PC-9 (cell line): ENCODE results near the gene PPIE. TPM values are rescaled to one million over a fixed set of nuclear protein-coding genes. Genes with fewer than 3 reads are reported as not detected.
"Not testable (repeated sequence)": the region's sequence is repeated elsewhere in the genome, so short reads cannot be mapped to it uniquely, and the experiment has no call there.

Experiments
- BruUV-seq: library from RNA; stranded (reverse); fragments of 400-500 nt; replicated peaks from 2 replicates; lab custom pipeline; 2021; lab: Mats Ljungman, UMichigan
- CTCF ChIA-PET: fragments of 300-600 bp; sonication (Branson Sonifier 250); formaldehyde crosslinking; loops from one replicate; lab custom pipeline; 2022; ENCODE audit warnings: antibody characterized with exemption; lab: Charles Lee
- POLR2A ChIA-PET: fragments of 300-600 bp; sonication (Branson Sonifier 250); formaldehyde crosslinking; loops from one replicate; lab custom pipeline; 2022; ENCODE audit warnings: antibody characterized with exemption; ENCODE audit not compliant: unreplicated experiment; lab: Charles Lee
- DNase-seq, 2 experiments: peaks; one replicate each; pipeline versions ENCODE4 v3.0.0 to v3.0.0-alpha.2; 2015 to 2022; ENCODE audit warnings: mixed read lengths in 1 of 2
- H2AFZ ChIP-seq: fragments of 200-600 bp; sonication (generic); 2 replicates; pipeline ENCODE4 v1.8.1; 2017; ENCODE audit warnings: antibody characterized with exemption
- H3F3A ChIP-seq: fragments of 200-600 bp; sonication (generic); 2 replicates; pipeline ENCODE4 v1.8.1; 2017; ENCODE audit warnings: antibody characterized with exemption, mild to moderate bottlenecking, low read depth; ENCODE audit not compliant: insufficient read depth
- H3K27ac ChIP-seq: fragments of 200-600 bp; sonication (generic); 2 replicates; pipeline ENCODE4 v1.6.1; 2016; ENCODE audit warnings: mixed run types
- H3K27me3 ChIP-seq: fragments of 200-600 bp; sonication (generic); 2 replicates; pipeline ENCODE4 v1.6.1; 2016; ENCODE audit warnings: low read depth, mixed run types; ENCODE audit not compliant: insufficient read depth
- H3K36me3 ChIP-seq: fragments of 200-600 bp; sonication (generic); 2 replicates; pipeline ENCODE4 v1.6.1; 2016; ENCODE audit warnings: low read depth, mixed run types
- H3K4me1 ChIP-seq: fragments of 200-600 bp; sonication (generic); replicated peaks from 2 replicates; pipeline ENCODE4 v1.6.1; 2016; ENCODE audit warnings: mixed run types; ENCODE audit not compliant: insufficient read depth
- H3K4me2 ChIP-seq: fragments of 200-600 bp; sonication (generic); 2 replicates; pipeline ENCODE4 v1.6.1; 2017; ENCODE audit warnings: mixed run types
- H3K4me3 ChIP-seq: fragments of 200-600 bp; sonication (generic); 2 replicates; pipeline ENCODE4 v1.6.1; 2016; ENCODE audit warnings: mixed run types
- H3K79me2 ChIP-seq: fragments of 200-600 bp; sonication (generic); 2 replicates; pipeline ENCODE4 v1.6.1; 2017; ENCODE audit warnings: low read depth, mixed run types
- H3K9me2 ChIP-seq: fragments of 200-600 bp; sonication (generic); 2 replicates; pipeline ENCODE4 v1.8.1; 2017; ENCODE audit warnings: mild to moderate bottlenecking; ENCODE audit not compliant: insufficient read depth
- H3K9me3 ChIP-seq: fragments of 200-600 bp; sonication (generic); 2 replicates; pipeline ENCODE4 v1.8.1; 2016; ENCODE audit warnings: low read depth; ENCODE audit not compliant: insufficient read depth
- H4K20me1 ChIP-seq: fragments of 200-600 bp; sonication (generic); 2 replicates; pipeline ENCODE4 v1.8.1; 2017; ENCODE audit not compliant: insufficient read depth
- CTCF ChIP-seq: fragments of 200-600 bp; sonication (generic); conservative IDR thresholded peaks from 2 replicates; pipeline ENCODE4 v1.6.1; 2017; ENCODE audit warnings: mixed run types, antibody characterized with exemption, mild to moderate bottlenecking, moderate library complexity
- EZH2 ChIP-seq: fragments of 200-600 bp; sonication (generic); IDR thresholded peaks from 2 replicates; pipeline ENCODE4 v1.8.0; 2017; ENCODE audit warnings: antibody characterized with exemption, low read depth
- intact Hi-C: fragments of 100-400 bp; cut with micrococcal nuclease; formaldehyde crosslinking; loops from one replicate; pipeline ENCODE4 v1.10.0; 2022; ENCODE audit not compliant: unreplicated experiment
- total RNA-seq: library from RNA; stranded (reverse); gene quantifications from 2 replicates; pipeline ENCODE4 v1.2.3, GENCODE V29; 2021

PPIE gene
- total RNA-seq, 1 experiment from 2014 or later, result 81.1 TPM

DNA sequence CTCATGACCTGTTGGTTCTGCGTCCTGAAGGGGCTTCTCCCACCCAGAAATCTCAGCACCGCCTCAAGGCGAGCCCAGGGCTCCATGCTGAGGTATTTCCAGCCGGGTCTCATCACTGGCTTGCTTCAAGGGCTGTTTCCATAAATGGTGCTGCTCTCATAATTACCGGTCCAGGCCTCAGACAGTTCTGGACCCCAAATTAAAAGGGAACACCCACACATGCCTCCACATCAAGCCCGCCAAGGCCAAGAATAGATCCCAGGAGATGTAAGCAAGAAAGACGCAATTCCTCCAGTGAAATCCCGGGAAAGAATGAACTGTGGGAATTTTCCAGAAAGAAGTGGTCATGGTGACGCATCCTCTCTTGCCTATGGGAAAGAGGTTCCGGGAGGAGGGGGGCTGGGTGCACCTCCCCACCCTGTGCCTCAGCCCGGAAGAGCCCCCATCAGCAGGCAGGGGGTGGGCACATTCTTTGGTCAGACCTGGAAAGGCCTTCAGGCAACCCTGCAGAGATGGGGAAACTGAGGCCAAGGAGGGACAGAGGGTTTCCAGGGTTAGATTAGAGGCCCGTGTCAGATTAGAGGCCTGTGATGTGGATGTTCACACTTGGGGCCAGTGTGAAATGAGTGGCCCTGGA is 39.9 kb downstream of the PPIE start:
- H2AFZ ChIP-seq, H3K36me3 ChIP-seq, intact Hi-C loops, H3K9me2 ChIP-seq, H3F3A ChIP-seq, CTCF ChIA-PET, H3K9me3 ChIP-seq, POLR2A ChIA-PET, H3K79me2 ChIP-seq, H3K4me1 ChIP-seq, H3K27ac ChIP-seq, H3K27me3 ChIP-seq, BruUV-seq, H3K4me3 ChIP-seq, H4K20me1 ChIP-seq, H3K4me2 ChIP-seq, DNase-seq: not testable (repeated sequence)

GRCh38 chr1:39779137-39779536 is 40.5 kb downstream of the PPIE start:
- no peak overlapping the region for H3K27ac ChIP-seq
- H3F3A ChIP-seq, result no peaks in the 10 kb centered on the region
- intact Hi-C loops, result no loop called here
- H3K4me2 ChIP-seq, result no peak overlapping the region
- no peaks in the 10 kb centered on the region for H3K9me2 ChIP-seq
- H3K27me3 ChIP-seq, result no peaks in the 10 kb centered on the region
- no peak for DNase-seq
- H3K36me3 ChIP-seq, result no peaks in the 10 kb centered on the region
- ChIA-PET POLR2A (no interaction called here), CTCF (no interaction called here)
- TF ChIP-seq CTCF (no peak), EZH2 (no peak)
- no peak overlapping the region for H2AFZ ChIP-seq
- H4K20me1 ChIP-seq, result no peaks in the 10 kb centered on the region
- no peaks in the 10 kb centered on the region for H3K79me2 ChIP-seq
- no peaks in the 10 kb centered on the region for H3K9me3 ChIP-seq
- H3K4me3 ChIP-seq, result no peak overlapping the region
- no TSS peak for BruUV-seq
- no peaks in the 10 kb centered on the region for H3K4me1 ChIP-seq

DNA sequence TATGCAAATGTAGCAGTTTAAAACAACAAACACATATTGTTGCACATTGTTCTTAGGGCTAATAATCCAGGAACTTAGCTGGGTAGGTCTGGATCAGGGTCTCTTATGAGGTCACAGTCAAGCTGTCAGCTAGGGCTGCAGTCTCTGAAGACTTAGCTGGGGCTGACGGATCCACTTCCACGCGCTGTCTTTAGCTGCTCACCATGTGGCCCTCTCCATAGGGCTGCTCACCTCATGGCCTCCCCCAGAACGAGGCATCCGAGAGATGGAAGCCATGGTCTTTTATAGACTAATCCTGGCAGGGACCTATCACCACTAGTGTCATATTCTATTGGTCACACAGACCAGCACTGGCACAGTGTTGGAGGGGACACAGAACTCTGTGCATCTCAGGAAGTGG is 41.1 kb downstream of the PPIE start:
- no peaks in the 10 kb centered on the region for H3K9me2 ChIP-seq
- H3K9me3 ChIP-seq, result no peaks in the 10 kb centered on the region
- ChIA-PET CTCF (no interaction called here), POLR2A (no interaction called here)
- no peaks in the 10 kb centered on the region for H3K27me3 ChIP-seq
- no peak overlapping the region for H3K4me2 ChIP-seq
- H3K27ac ChIP-seq, result no peak overlapping the region
- H3K4me3 ChIP-seq, result no peak overlapping the region
- no peaks in the 10 kb centered on the region for H4K20me1 ChIP-seq
- H3F3A ChIP-seq, result no peaks in the 10 kb centered on the region
- intact Hi-C loops, result no loop called here
- H3K79me2 ChIP-seq, result no peaks in the 10 kb centered on the region
- H3K36me3 ChIP-seq, result no peaks in the 10 kb centered on the region
- BruUV-seq, result no TSS peak
- no peak overlapping the region for H2AFZ ChIP-seq
- H3K4me1 ChIP-seq, result no peaks in the 10 kb centered on the region
- no peak for DNase-seq
- TF ChIP-seq EZH2 (no peak), CTCF (no peak)

DNA sequence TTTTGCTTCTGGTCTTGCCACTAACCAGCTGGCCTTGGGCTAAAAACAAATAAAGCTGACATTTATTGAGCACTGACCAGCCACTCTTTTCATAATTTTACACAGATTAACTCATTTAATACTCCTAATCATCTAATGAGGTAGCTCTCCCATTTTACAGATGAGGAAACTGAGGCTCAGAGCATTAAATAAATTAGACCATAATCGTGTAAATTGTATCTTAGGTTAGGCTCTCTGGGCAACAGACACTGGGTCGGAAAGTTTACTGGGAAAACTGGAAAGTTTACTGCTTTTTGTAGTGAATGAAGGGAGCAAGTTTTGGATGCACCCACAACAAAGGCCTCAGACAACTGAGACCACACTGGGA is 42.6 kb downstream of the PPIE start:
- ChIA-PET POLR2A (interaction anchor here (0.6 kb wide), 1 partner anchor 20 kb away, joined by 5 read pairs; no protein-coding TSS in a partner anchor), CTCF (no interaction called here)
- intact Hi-C loops, result no loop called here
- BruUV-seq, result no TSS peak
- H3K9me3 ChIP-seq, result no peaks in the 10 kb centered on the region
- no peaks in the 10 kb centered on the region for H3K4me1 ChIP-seq
- H3K4me3 ChIP-seq, result no peak overlapping the region
- H3K4me2 ChIP-seq, result no peak overlapping the region
- H3F3A ChIP-seq, result no peaks in the 10 kb centered on the region
- H3K79me2 ChIP-seq, result no peaks in the 10 kb centered on the region
- no peak for DNase-seq
- no peaks in the 10 kb centered on the region for H3K27me3 ChIP-seq
- TF ChIP-seq CTCF (no peak), EZH2 (no peak)
- no peaks in the 10 kb centered on the region for H4K20me1 ChIP-seq
- H3K9me2 ChIP-seq, result no peaks in the 10 kb centered on the region
- H2AFZ ChIP-seq, result no peak overlapping the region
- H3K36me3 ChIP-seq, result no peaks in the 10 kb centered on the region
- no peak overlapping the region for H3K27ac ChIP-seq
